ENCODE measurements around the gene KMT2B.

Gene KMT2B

DNA sequence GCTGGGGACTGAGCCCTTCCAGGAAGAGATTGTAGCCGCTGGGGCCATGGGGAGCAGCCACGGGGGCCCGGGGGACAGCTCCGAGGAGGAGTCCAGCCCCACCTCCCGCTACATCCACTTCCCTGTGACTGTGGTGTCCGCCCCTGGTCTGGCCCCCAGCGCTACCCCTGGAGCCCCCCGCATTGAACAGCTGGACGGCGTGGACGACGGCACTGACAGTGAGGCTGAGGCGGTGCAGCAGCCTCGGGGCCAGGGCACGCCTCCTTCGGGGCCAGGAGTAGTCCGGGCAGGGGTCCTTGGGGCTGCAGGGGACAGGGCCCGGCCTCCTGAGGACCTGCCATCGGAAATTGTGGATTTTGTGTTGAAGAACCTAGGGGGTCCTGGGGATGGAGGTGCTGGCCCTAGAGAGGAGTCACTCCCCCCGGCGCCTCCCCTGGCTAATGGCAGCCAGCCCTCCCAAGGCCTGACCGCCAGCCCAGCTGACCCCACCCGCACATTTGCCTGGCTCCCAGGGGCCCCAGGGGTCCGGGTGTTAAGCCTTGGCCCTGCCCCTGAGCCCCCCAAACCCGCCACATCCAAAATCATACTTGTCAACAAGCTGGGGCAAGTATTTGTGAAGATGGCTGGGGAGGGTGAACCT is 14.9 kb downstream of the KMT2B start:
- no peak overlapping the region for H3K4me3 ChIP-seq (ENCODE audit: low read depth, low read length)
- TF ChIP-seq, protein P1, sequence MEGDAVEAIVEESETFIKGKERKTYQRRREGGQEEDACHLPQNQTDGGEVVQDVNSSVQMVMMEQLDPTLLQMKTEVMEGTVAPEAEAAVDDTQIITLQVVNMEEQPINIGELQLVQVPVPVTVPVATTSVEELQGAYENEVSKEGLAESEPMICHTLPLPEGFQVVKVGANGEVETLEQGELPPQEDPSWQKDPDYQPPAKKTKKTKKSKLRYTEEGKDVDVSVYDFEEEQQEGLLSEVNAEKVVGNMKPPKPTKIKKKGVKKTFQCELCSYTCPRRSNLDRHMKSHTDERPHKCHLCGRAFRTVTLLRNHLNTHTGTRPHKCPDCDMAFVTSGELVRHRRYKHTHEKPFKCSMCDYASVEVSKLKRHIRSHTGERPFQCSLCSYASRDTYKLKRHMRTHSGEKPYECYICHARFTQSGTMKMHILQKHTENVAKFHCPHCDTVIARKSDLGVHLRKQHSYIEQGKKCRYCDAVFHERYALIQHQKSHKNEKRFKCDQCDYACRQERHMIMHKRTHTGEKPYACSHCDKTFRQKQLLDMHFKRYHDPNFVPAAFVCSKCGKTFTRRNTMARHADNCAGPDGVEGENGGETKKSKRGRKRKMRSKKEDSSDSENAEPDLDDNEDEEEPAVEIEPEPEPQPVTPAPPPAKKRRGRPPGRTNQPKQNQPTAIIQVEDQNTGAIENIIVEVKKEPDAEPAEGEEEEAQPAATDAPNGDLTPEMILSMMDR (IDR thresholded peaks at IDR 0.05; ENCODE audit: borderline replicate concordance, insufficient read depth, low read depth, low read length): no peak

DNA sequence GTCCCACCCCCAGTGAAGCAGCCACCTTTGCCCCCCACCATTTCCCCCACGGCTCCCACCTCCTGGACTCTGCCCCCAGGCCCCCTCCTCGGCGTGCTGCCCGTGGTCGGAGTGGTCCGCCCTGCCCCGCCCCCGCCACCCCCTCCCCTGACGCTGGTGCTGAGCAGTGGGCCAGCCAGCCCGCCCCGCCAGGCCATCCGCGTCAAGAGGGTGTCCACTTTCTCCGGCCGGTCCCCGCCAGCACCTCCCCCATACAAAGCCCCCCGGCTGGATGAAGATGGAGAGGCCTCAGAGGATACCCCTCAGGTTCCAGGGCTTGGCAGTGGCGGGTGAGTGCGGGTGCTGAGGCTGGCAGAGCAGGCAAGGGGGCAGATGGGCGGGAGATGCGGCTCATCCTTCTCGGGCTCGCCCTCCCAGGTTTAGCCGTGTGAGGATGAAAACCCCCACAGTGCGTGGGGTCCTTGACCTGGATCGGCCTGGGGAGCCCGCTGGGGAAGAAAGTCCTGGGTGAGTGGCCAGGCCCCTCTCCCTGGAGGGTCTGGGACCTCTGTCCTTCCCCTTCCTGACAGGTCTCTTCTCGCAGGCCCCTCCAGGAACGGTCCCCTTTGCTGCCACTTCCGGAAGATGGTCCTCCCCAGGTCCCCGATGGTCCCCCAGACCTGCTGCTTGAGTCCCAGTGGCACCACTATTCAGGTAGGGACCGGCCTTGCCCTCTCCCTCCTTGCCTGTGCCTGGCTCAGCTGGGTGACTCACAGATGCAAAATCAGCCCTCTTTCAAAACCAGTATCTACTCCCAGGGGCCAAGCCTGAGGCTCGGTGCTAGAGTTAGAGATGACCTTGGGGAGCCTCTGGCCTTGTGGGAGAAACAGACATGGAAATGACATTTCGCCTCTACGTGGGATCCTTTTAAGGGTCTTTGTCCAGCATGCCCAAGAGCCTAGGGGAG is 15.7 kb downstream of the KMT2B start:
- no peak overlapping the region for H3K4me3 ChIP-seq (ENCODE audit: low read depth, low read length)
- TF ChIP-seq, protein P1 (IDR thresholded peaks at IDR 0.05; ENCODE audit: borderline replicate concordance, insufficient read depth, low read depth, low read length): no peak

- H3K4me3 ChIP-seq (ENCODE audit: low read depth, low read length): no peak overlapping the region
- TF ChIP-seq, protein P1 (IDR thresholded peaks at IDR 0.05; ENCODE audit: borderline replicate concordance, insufficient read depth, low read depth, low read length): no peak
Measured at GRCh38 chr19:35734273-35734672, 16.5 kb downstream of the KMT2B start.

GRCh38 chr19:35734889-35735288 is 17.1 kb downstream of the KMT2B start:
- TF ChIP-seq, protein P1 (IDR thresholded peaks at IDR 0.05; ENCODE audit: borderline replicate concordance, insufficient read depth, low read depth, low read length): no peak
- H3K4me3 ChIP-seq (ENCODE audit: low read depth, low read length): no peak overlapping the region

- no peak overlapping the region for H3K4me3 ChIP-seq (ENCODE audit: low read depth, low read length)
- TF ChIP-seq, protein P1 (IDR thresholded peaks at IDR 0.05; ENCODE audit: borderline replicate concordance, insufficient read depth, low read depth, low read length): no peak; the same call in 1 of the 2 replicates
Measured at GRCh38 chr19:35736913-35737886, 19.4 kb downstream of the KMT2B start.

GRCh38 chr19:35738021-35738886 is 20.5 kb downstream of the KMT2B start:
- TF ChIP-seq, protein P1 (IDR thresholded peaks at IDR 0.05; ENCODE audit: borderline replicate concordance, insufficient read depth, low read depth, low read length): no peak
- no peak overlapping the region for H3K4me3 ChIP-seq (ENCODE audit: low read depth, low read length)
